HepG2 (cell line): ENCODE data around the gene CARMIL3. TPM values are rescaled to one million over a fixed set of nuclear protein-coding genes. Genes with fewer than 3 reads are reported as not detected.

ENCODE experiments used
- E2F5 ChIP-seq: sonication (generic); formaldehyde crosslinking; conservative IDR thresholded peaks from 2 replicates; pipeline ENCODE4 v1.4.0; 2020; ENCODE audit warnings: missing genetic modification reagents
- ERF ChIP-seq: IDR thresholded peaks from 2 replicates; pipeline ENCODE4 v1.6.1; 2018; ENCODE audit warnings: missing biosample characterization, missing genetic modification reagents
- FOXC1 ChIP-seq: sonication (generic); formaldehyde crosslinking; IDR thresholded peaks from 2 replicates; pipeline ENCODE4 v1.8.0; 2022; ENCODE audit warnings: mild to moderate bottlenecking, missing genetic modification reagents, borderline replicate concordance
- HDAC2 ChIP-seq: sonication (generic); formaldehyde crosslinking; IDR thresholded peaks from 2 replicates; pipeline ENCODE4 v1.4.0; 2020; ENCODE audit warnings: missing genetic modification reagents
- MYC ChIP-seq: sonication (generic); formaldehyde crosslinking; IDR thresholded peaks from 2 replicates; pipeline ENCODE4 v1.9.0; 2021; ENCODE audit warnings: missing genetic modification reagents, borderline replicate concordance
- MYPOP ChIP-seq: sonication (generic); formaldehyde crosslinking; IDR thresholded peaks from 2 replicates; pipeline ENCODE4 v1.8.1; 2023; ENCODE audit warnings: mild to moderate bottlenecking, moderate library complexity, missing genetic modification reagents
- NBN ChIP-seq: fragments of 450-650 bp; conservative IDR thresholded peaks from 2 replicates; pipeline ENCODE4 v1.6.1; 2017
- NR2C2 ChIP-seq: sonication (generic); formaldehyde crosslinking; IDR thresholded peaks from 2 replicates; pipeline ENCODE4 v1.4.0; 2020; ENCODE audit warnings: missing genetic modification reagents, mild to moderate bottlenecking, moderate library complexity, borderline replicate concordance
- RNF219 ChIP-seq: sonication (generic); formaldehyde crosslinking; IDR thresholded peaks from 2 replicates; pipeline ENCODE4 v1.5.0; 2020; ENCODE audit warnings: mild to moderate bottlenecking, missing genetic modification reagents
- TEAD3 ChIP-seq: optimal IDR thresholded peaks from 2 replicates; pipeline ENCODE3; 2016; ENCODE audit warnings: borderline replicate concordance
- TIGD3 ChIP-seq: sonication (generic); formaldehyde crosslinking; IDR thresholded peaks from 2 replicates; pipeline ENCODE4 v1.5.1; 2020; ENCODE audit warnings: mild to moderate bottlenecking, missing genetic modification reagents, borderline replicate concordance
- TRIM22 ChIP-seq: fragments of 450-650 bp; IDR thresholded peaks from 2 replicates; pipeline ENCODE4 v1.6.1; 2017
- ZBTB33 ChIP-seq: sonication (generic); formaldehyde crosslinking; IDR thresholded peaks from 2 replicates; pipeline ENCODE4 v1.4.0; 2020; ENCODE audit warnings: missing genetic modification reagents
- ZC3H13 ChIP-seq: sonication (generic); formaldehyde crosslinking; IDR thresholded peaks from 2 replicates; pipeline ENCODE4 v1.8.1; 2023; ENCODE audit warnings: mild to moderate bottlenecking, missing genetic modification reagents, moderate library complexity
- ZNF333 ChIP-seq: sonication (generic); formaldehyde crosslinking; IDR thresholded peaks from 2 replicates; pipeline ENCODE4 v1.4.0; 2020; ENCODE audit warnings: mild to moderate bottlenecking, missing genetic modification reagents, borderline replicate concordance
- ZNF430 ChIP-seq: sonication (generic); formaldehyde crosslinking; IDR thresholded peaks from 2 replicates; pipeline ENCODE4 v1.9.0; 2021; ENCODE audit warnings: mild to moderate bottlenecking, missing genetic modification reagents
- ZNF597 ChIP-seq: sonication (generic); formaldehyde crosslinking; IDR thresholded peaks from 2 replicates; pipeline ENCODE4 v1.5.0; 2020; ENCODE audit warnings: missing genetic modification reagents
- ZSCAN12 ChIP-seq: sonication (generic); formaldehyde crosslinking; IDR thresholded peaks from 2 replicates; pipeline ENCODE4 v1.9.0; 2021; ENCODE audit warnings: mild to moderate bottlenecking, missing genetic modification reagents
- polyA plus RNA-seq, 8 experiments: library from polyadenylated mRNA; depleted of rRNA in 3 of 8; stranded (reverse) in 7 of 8; unstranded in 1 of 8; fragments of >200 nt; fragmentation: Illumina TruSeq in 4 of 8; extraction: Trizol in 4 of 8; gene quantifications; 2 replicates each; pipeline versions ENCODE4 v1.2.1 to v1.2.3, GENCODE V29; 2011 to 2016; ENCODE audit warnings: low read depth in 4 of 8, missing spikeins in 1 of 8, mixed read lengths in 1 of 8; ENCODE audit not compliant: insufficient read depth in 1 of 8
- total RNA-seq, 5 experiments: library from RNA; depleted of rRNA; stranded (reverse); fragments of >200 nt; fragmentation: Illumina TruSeq; extraction: Trizol; gene quantifications; 2 replicates each; pipeline ENCODE4 v1.2.3, GENCODE V29; 2016; ENCODE audit warnings: low read depth in 1 of 5

The CARMIL3 gene
- total and polyA plus RNA-seq, 2 of the 13 experiments (the other 11 are each of a cell fraction or from before 2014, with no cell fraction given), result 0.27 to 0.55 TPM

- TF ChIP-seq ZBTB33, result peak; percentile 62; the same call in 1 of the 2 replicates
- no peak for TF ChIP-seq ZNF430
- peak; percentile 89 for TF ChIP-seq TEAD3 (CRISPR knock-in tag)
- TF ChIP-seq ZSCAN12, result no peak; the same call in 1 of the 2 replicates
- TF ChIP-seq FOXC1, result peak; percentile 45; the same call in 1 of the 2 replicates
- no peak for TF ChIP-seq TRIM22
- TF ChIP-seq ZNF597 (CRISPR knock-in tag), result no peak
- no peak for TF ChIP-seq ZNF333 (CRISPR knock-in tag)
- no peak for TF ChIP-seq RNF219 (CRISPR knock-in tag)
- TF ChIP-seq NR2C2, result peak; percentile 22; the same call in 1 of the 2 replicates
- 0 out of 2 replicates have a peak, but pooled peaks have one; percentile 48 for TF ChIP-seq ZC3H13 (CRISPR knock-in tag)
- TF ChIP-seq ERF (CRISPR knock-in tag), result peak; percentile 85
- TF ChIP-seq E2F5 (CRISPR knock-in tag), result no peak
- no peak for TF ChIP-seq TIGD3 (CRISPR knock-in tag)
- TF ChIP-seq MYPOP, result no peak; the same call in 1 of the 2 replicates
- 0 out of 2 replicates have a peak, but pooled peaks have one; percentile 55 for TF ChIP-seq HDAC2 (CRISPR knock-in tag)
- TF ChIP-seq NBN, result no peak
- TF ChIP-seq MYC, result no peak; the same call in 1 of the 2 replicates
Measured at GRCh38 chr14:24013654-24014514, 37.9 kb upstream of the CARMIL3 start (continued).
